HK-2 (cell line): ENCODE results near the gene SH3GL3.

ENCODE experiments used
- DNase-seq: peaks from one replicate; pipeline ENCODE4 v3.0.0-alpha.2; 2018; ENCODE audit not compliant: unreplicated experiment

The SH3GL3 gene

DNA sequence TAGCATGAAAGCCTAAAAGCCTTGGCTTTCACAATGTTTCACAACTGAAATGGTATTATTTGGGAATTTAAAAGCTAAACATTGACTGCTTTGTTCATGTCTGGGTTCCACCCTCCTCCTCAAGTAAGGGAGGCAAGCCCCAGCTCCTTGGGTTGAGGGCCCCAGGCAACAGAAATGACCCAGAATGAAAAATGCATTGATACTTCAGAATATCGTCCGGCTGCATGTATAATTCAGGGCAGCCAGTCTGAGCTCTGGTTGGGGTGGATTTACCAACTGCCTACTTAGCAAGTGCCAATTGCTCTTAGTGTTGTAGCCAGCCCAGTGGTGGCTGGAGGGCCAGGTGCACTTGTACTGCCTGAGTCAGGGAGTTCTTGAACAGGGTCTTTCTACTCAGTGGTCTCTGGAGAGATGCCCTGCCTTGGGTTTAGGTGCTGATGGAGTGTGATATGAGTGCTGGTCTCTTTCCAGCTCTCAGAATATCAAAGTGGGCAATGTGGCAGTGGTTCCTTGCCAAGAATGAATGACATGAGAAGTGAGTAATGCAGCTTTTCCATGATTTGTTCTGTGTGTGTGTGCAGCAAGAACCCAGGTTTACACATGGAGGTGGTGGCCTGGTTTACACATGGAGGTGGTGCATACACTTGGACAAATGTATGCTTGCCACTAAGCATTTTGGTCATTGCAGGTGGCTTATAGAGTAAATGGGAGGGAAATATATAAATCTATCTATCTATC, 165.9 kb downstream of the SH3GL3 start:
- DNase-seq = no peak

DNA sequence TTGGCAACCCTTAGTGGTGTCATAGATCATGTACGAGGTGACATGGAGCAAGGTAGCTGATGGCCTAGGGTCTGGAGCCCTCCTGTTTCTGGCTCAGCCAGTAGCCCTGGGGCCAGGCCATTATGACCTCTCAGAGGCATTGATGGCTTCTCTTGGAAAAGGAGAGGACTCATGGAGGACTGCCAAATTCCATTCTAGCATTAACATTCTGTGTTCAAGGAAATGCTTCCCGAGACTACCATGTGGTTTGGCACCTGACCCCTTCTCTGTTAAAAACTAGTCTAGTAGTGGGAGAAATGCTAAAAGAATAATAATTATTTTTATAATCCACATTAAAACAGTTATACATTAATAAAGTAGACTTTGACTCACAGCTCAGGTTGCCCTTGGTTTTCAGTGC, 166.6 kb downstream of the SH3GL3 start:
- DNase-seq = no peak

DNA sequence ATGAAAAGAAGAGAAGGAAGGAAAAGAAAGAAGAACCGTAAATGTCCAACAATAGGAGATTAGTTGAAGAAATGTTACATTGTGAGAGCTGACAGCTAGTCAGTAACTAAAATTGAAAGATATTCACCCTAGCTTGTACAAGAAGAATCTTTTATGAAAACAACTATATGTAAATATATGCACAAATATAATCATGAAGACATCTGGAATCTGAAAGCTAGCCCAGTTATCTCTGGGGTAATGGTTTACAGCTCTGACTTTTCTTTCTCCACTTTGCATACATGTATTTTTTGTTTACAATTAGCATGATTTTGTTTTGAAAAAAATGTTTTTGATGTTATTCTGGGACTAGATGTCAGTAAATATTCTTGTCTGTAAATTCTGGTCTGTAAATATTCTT, 169.7 kb downstream of the SH3GL3 start:
- DNase-seq = no peak

DNA sequence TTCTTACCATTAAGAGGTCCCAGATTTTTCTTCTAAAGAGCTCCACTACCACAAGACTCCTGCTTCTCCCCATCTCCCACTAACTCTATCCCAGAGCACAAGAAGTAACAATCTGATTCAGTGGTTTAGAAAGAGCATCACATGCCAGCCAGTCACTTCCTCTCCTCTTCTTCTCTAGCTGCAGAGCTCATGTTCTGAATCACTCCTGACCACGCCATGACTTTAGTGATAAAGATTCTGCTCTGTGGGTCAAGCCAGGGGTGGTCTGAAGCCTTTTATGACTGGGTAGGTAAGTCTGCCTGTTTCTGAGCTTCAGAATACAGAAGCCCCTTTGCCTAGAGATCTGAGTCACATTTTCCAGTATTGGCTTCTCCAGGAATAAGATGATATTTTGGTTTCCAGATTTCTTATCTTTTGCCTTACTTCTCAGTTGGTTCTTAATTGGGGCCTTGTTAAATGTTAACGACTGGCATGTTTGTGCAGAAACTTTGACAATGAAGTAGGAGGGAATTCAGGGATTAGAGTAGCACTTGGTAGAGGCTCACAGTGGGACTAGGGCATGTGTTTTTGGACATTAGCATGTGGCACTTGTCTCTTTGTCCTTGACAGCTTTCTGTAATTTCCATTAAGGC, 179.1 kb downstream of the SH3GL3 start:
- no peak for DNase-seq

DNA sequence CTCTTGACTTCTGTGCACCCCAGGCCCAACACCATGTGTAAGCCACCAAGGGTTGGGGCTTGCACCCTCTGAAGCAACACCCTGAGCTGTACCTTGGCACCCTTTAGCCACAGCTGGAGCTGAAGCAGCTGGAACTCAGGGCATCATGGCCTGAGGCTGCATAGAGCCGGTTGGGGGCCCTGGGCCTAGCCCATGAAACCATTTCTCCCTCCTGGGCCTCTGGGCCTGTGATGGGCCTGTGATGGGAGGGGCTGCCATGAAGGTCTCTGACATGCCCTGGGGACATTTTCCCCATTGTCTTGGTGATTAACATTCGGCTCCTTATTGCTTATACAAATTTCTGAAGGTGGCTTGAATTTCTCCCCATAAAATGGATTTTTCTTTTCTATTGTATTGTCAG, 184.4 kb downstream of the SH3GL3 start:
- no peak for DNase-seq

DNA sequence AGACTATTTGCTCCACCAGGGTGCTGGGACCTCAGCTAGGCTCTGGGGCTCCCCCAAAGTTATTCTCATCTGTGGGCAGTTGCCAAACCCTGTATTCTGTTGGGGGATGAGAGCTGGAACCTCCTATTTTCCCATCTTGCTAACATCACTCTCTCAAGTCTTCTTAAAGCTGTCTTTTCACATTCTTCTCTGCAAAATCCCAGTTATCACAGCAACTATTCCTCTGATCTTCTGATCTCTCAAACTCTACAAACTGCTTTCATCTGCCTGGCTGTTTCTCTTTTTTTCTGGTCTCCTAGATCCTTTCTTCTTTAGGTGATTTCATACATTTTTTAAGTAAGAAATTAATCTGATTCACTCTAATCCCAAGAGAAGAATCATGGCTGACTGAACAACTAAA, 196.1 kb downstream of the SH3GL3 start:
- no peak for DNase-seq

DNA sequence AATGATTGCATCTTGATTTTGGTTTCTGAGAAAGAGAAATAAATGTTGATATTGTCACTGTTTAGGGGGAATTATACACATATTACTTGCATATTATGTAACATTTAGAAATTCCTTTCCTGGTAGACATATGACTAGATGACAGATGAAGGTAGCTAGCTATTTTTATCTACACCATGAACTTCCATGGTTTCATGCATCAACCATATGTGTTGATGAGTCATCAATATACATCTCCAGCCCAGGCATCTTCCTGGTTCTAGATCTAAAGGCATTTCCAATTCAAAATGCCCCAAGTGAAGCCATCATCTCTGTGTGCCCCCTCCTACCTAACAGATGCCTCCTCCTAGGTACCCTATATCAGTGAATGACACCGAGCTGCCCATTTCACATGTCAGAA, 197.3 kb downstream of the SH3GL3 start:
- DNase-seq = no peak

DNA sequence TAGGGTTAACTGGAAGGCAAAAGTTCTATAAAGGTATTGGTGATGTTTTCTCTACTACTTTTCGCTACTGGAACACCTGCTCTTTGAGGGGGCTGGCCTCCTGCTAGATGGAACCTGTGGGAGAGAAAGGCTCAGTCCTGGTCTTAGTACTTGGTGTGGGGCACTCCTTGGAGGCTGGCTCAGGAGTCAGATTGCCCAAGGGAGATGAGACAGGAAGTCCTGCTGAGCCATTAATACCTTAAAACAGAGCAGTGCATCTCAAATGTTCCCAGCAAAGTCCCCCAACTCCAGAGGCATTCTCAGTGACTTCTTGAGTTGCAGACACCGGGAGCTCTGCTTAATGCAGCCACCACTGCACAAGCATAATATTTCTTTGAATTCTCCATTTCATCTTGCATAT, 203.7 kb downstream of the SH3GL3 start:
- DNase-seq = no peak

DNA sequence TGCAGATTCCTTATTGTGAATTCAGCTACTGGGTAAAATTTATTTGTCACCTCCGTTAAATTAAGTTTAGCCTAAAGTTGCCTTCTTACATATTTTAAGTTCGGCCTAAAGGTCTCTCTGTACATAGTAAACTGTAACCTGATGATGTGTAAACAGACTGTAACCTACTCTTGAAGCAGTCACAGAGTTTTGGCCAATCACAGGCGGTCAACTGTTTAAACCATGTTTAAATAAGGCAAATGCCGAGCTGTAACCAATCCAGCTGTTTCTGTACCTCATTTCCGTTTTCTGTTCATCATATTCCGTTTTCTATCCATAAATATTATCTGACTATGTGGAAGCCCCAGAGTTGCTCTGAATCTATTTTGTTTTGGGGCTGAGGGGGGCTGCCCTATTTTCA, 204.4 kb downstream of the SH3GL3 start:
- DNase-seq = no peak

DNA sequence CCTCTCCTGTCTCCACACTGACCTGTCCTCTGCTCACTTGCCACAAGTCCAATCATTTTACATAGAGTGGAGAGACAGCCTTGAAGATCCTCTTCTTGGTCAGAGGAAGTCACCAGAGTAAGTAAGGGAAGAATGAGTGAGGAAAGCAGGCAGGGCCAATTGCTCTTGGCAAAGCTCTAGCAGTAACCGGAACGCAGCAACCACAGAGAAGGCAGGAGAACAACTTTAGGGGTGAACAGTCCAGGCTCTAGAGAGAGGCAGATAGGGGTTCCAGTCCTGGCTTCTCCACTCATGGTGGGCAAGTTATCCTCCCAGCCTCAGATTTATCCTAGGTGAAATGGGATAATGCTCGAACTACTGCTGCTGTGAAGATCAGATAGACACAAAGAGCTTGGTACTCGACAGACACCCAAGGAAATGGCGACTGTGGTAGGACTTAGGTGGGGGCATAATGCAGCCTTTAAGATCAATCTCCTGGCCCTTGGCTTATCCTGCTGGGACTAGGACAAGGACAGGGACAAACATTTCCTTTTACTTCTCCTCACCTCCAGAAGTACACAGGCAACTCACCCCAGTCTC, 205.6 kb downstream of the SH3GL3 start:
- no peak for DNase-seq

DNA sequence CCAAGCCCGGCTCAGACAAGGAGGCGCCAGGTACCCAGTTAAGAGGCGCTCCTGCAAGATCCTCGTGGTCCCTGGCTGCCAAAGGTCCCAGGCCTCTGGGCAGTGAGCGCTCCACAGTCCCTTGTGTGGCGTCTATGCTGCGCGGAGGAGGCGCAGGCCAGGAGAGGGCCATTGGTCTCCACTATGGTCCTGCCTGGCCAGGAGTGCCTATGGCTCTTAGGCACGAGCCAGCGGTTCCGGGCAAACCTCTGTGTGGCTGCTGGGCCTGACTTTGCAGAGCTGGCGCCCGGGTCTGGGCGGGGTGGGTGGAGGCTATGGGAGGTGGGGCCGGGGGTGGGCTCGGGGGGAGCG, 206.1 kb downstream of the SH3GL3 start:
- DNase-seq = no peak

DNA sequence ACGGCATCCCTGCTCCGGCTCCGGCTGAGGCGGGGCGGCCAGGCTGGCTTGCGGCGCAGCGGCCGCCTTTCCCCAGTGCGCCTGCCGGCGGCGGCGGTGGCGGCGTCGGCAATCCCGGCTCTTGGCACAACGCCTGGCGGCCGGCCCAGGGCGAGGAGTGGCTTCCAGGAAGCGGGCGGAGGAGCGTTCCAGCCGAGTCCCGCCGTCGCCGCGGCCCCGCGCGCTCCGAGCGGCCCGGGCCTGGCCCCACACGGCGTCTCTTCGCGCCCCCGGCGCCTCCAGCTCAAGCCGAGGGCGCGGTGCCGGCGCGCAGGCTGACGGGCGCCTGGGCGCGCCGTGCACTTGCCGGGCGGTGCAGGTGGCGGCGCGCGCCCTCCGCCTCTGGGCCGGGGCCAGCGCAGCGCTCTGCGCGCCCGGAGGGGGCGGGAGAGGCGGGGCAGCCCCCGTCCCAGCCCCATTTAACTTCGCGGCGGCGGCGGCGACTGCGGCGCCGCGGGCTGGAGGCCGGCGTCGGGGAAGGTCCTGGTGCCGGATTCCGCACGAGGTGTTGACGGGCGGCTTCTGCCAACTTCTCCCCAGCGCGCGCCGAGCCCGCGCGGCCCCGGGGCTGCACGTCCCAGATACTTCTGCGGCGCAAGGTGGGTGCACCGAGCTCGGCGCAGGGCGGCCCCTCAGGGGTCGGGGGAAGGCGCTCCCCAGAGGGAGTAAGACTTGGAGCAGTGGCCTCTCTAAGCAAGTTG, 206.7 kb downstream of the SH3GL3 start, which contains the start of gene ADAMTSL3:
Gene ADAMTSL3 (plus strand): TSS at position 485 of the 740 bp plus-strand sequence. CDS start 1,639 bp downstream, outside the sequence.
- DNase-seq = peak; percentile 26

DNA sequence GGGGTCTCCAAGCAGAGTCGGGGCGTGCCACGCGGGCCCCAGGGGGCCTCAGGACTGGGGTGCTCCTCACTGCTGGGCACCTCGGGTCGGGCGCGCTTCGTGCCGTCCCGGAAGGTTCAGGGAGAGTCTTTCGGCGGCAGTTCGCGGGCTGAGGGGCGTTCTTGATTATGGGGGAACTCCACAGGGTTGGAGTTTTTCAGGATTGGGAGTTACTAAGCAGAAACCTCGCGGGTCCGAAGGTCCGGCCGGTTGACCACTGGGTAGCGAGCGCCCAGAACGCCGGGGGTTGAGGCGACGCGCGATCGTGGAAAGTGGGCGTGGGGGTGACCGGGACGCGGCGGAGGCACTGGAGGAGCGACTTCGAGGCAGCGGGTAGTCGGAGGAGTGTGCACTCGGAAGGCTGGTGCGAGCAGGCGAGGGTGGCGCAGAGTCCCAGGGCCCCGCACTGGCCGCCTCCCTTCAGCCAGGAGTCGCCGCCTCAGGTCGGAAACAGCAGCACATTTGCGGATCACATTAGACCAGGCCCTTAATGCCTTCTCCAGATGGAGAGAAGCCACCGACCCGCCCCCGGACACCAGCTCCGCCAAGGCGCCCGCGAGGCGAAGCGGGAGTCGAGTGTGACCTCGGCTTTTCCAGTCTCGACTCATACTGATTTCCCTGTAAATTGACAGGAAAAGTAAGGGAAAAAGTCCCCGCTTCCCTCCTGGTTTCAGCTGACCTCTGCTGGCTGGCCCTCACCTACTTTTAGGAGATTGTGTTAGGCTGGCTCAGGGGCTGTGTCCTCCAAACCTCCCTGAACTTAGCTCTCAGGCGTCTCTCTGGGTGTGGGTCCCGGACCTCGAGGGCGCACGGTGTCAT, 207.5 kb downstream of the SH3GL3 start:
- no peak for DNase-seq

DNA sequence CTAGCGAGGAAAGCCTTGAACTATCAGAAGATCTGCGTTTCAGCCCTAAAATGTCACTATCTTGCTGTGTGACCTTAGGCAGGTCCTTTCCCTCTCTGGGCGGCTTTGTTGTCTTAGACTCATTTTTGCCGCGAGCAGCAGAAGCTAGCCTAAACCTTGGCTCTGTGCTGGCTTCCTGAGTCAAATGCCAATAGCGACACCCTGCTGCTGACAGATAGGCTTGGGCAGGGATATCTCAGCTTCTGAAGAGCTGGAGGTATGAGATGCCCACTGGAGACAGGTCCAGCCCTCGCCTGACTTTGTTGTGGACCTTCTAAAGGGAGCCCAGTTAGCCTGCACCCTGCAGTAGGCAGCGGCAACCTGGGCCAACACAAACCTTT, 208.1 kb downstream of the SH3GL3 start:
- no peak for DNase-seq

DNA sequence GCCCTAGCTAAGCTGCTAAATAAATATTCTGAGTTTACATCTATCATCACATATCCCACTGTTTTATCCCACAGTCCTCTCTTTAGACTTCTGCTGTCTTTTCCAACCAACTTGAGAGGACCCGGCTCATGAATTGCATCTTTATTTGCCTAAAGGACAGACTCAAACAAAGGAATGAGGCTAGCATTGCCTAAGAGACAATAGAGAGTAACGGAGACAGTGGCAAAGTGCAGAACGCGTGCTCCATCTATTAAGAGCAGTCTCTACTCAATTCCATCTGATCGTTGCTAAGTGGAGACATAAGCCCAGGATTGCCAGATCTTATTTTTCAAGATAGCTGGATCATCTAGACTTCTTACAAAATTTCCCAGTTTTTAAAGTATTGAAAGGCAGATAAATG, 209.1 kb downstream of the SH3GL3 start:
- no peak for DNase-seq

DNA sequence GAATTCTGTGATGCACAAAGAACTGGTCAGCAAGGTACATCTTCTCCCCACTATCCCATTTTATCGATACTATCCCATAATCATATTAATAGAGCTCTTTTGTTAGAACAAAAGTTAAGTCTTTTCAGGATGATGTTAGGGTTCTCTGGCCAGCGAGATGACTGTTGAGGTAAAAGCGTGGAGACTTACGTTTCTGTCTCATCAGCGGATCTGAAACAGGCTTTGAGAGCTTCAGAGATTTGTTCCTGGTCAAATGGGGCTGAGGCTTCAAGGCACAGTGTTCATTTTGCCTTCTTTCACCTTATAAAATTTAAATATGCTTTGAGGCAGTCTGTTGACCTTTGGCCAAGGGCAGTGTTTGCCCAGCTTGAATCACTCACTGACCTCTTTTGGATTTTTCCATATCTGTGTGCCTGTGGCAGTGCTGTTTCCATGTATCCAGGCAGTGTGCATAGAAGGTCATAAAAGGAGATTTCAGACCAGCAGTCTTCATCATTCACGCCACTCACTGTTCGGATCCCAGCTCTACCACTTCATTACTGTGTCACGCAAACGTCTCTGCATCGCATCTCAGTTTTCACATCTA, 209.9 kb downstream of the SH3GL3 start:
- no peak for DNase-seq

DNA sequence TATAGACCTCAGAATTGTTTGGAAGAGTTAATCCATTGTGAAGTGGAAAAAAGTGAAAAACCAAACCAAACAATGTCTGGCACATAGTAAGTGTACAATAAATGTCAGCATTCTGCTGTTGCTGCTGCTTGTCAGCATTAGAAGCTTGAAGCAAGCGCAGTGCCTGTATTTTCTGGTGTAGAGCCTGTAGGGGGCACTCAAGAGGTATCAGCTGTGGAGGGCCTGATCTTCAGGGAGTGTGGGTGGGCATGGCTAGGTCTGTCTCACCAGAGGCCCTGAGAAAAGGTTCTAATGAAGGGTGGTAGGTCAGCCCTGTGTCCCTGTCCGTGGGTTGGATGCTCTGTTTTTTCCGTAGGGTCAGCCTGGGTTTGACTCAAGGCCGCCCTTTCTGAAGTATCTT, 210.4 kb downstream of the SH3GL3 start:
- no peak for DNase-seq

DNA sequence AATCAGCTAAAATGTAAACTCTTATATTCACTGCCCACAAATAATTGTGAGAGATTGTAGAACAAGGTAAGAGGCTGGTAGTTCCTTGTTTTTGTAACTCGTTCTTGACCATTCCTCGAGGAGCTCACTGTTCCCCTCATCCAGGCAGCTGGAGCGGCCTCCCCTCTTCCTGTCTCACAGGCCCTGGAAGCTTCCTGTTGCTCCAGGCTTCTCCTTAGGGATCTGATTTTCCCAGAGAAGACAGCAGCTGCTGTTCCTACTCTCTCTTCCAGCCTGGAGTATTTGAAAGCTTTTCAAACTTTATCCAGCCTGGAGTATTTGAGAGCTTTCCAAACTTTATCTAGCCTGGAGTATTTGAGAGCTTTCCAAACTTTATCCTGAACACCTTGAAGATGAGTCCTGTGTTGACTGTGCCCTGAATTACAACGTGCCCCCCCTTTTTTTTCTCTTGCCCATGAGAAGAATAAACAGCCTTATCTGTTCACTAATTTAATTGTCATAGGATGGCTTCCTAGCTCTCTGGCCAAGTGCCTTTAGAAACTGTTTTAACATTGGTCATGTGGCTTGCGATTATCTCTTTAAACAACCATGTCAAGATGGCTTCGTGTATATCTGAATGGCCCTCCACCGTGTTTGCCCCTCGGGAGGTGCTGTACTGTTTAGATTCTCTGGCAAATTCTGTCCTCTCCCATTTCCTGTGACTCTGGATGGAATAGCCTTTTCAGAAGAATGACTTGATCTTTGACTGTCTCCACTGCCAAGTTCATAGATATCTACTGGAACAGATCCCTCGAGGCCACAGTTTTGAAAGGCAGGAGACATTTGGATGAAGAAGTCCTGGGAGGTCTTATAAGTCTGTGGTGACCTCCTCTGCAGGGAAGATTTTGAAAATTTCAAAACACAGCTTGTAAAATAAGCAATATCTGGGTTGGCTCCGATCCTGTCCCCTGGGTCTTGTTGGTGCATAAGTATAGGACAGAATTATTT, 211.6 kb downstream of the SH3GL3 start:
- DNase-seq = no peak

DNA sequence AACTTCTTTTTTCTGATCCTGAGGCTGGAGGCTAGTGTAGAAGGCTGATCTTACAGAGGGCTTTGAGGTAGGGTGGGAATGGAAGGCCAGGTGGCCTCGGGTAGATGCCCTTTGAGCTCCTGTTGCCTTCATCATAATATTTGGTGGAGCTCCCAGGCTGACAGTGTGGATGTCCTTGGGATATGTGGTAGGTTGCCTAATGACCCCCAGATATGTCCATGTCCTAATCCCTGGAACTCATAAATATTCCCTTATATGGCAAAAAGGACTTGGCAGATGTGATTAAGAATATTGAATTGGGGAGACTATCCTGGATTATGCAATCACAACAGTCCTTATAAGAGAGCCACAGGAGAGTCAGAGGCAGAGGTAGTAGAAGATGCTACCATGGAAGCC, 212.3 kb downstream of the SH3GL3 start:
- no peak for DNase-seq

DNA sequence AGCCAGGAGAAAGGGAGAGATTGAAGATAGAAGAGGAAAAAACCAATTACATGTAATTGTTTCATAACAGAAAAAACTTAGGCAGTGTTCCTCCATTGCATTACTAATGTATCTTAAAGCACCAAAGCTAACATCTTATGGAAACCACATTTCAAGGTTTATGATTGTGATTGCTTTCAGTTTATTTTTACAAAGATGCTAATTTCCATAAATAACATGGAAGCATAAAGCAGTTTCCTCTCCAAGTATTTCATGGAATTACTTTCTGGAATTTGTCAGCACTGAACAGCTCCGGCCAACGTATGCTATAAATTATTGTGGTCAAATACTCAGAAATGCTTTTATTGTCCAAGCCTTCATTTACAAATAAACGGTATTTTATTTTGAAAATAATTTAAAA, 218.3 kb downstream of the SH3GL3 start:
- no peak for DNase-seq
